SH-SY5Y (cell line): ENCODE data around the gene KRT7.

Experiments used
- GATA2 ChIP-seq: IDR thresholded peaks from 2 replicates; pipeline ENCODE4 v1.6.1; 2011; ENCODE audit warnings: mild to moderate bottlenecking, low read depth, low read length
- GATA3 ChIP-seq: IDR thresholded peaks from 2 replicates; pipeline ENCODE4 v1.6.1; 2011; ENCODE audit warnings: low read depth, mild to moderate bottlenecking, low read length, moderate library complexity

DNA sequence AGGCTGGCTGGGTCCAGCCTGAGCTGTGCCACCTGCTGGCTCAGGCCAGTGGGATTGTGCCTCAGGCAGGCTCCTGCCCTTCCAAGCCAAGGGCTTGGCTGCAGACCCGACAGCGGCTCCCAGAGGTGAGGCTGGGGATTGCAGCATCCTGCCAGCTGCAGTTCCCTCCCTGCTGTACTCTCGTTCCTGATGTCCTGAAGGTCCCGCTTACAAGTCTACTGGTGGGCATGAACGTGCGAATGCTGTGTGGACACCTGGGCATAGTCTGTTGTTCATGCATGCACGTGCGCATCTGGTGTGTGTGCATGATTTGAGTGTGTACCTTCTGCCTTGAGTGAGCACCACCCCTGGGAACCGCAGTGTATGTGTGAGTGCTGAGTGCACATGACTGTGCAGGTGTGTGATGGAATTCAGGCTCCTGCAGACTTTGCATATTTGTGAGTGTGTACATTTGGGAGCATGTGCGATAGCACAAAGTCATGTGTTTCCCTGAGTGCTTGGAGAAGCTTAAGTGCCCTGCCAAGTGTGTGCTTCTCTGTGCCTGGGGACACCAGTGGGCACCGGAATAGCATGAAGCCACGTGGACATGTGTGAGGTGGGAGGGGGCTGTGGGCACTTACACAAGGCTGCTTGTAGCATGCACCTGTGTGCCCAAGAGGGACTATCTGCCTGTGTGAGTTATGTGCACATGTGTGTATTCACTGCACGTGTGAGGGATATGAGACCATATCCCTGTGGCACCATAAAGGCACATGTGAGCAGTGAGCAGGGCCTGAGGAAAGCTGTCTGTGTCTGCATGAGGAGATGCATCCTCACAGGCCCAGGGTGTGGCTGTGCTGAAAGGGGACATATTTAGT, 19.3 kb upstream of the KRT7 start:
- TF ChIP-seq GATA3: no peak
- no peak for TF ChIP-seq GATA2
